NCI-H2196 (cell line): Measurements from ENCODE around the gene IER3.
"Not testable (repeated sequence)": the region's sequence is repeated elsewhere in the genome, so short reads cannot be mapped to it uniquely, and the experiment has no call there.

Source experiments
- DNase-seq: peaks from one replicate; lab custom pipeline; 2025; ENCODE audit not compliant: unreplicated experiment; lab: John Stamatoyannopoulos, UW

Gene IER3

GRCh38 chr6:30725713-30726505, 18.4 kb downstream of the IER3 start:
- DNase-seq = no peak

- DNase-seq = no peak
These were observed 19.3 kb downstream of the IER3 start for GRCh38 chr6:30724906-30725667.

GRCh38 chr6:30723843-30724741, 20.3 kb downstream of the IER3 start:
- DNase-seq = not testable (repeated sequence)

- not testable (repeated sequence) for DNase-seq
These were observed 21.0 kb downstream of the IER3 start for GRCh38 chr6:30723159-30723842.

- peak; percentile 75 for DNase-seq
These were observed 21.9 kb downstream of the IER3 start for GRCh38 chr6:30722280-30723112.

- not testable (repeated sequence) for DNase-seq
These were observed 22.4 kb downstream of the IER3 start for GRCh38 chr6:30722025-30722279.

GRCh38 chr6:30721198-30722024, 22.9 kb downstream of the IER3 start:
- DNase-seq = peak; percentile 94

GRCh38 chr6:30720738-30721197, 23.6 kb downstream of the IER3 start:
- DNase-seq = peak; percentile 67

GRCh38 chr6:30719791-30720737, 24.3 kb downstream of the IER3 start, which contains the start of gene TUBB:
Gene TUBB, plus strand, starts transcription at chr6:30720352. Its CDS starts 155 bp downstream, at chr6:30720507.
- peak; percentile 96 for DNase-seq

GRCh38 chr6:30719356-30719755, 25.0 kb downstream of the IER3 start:
- DNase-seq = no peak

GRCh38 chr6:30717845-30718720, 26.3 kb downstream of the IER3 start:
- not testable (repeated sequence) for DNase-seq

GRCh38 chr6:30717129-30717844, 27.1 kb downstream of the IER3 start, which contains the start of gene MDC1:
Gene MDC1, minus strand, starts transcription at chr6:30717281. Its CDS starts 2,106 bp downstream, at chr6:30715175.
- peak; percentile 100 for DNase-seq

- DNase-seq = no peak
These were observed 27.5 kb downstream of the IER3 start for GRCh38 chr6:30716879-30717128.

- no peak for DNase-seq
These were observed 30.1 kb downstream of the IER3 start for GRCh38 chr6:30714263-30714662.

- no peak for DNase-seq
These were observed 31.9 kb downstream of the IER3 start for GRCh38 chr6:30712441-30712945.

- DNase-seq = no peak
These were observed 32.5 kb downstream of the IER3 start for GRCh38 chr6:30711758-30712380.
